HG03521 (cell line): ENCODE results near the gene KIF18A.
"Not testable (repeated sequence)": the region's sequence is repeated elsewhere in the genome, so short reads cannot be mapped to it uniquely, and the experiment has no call there.

ENCODE experiments used
- ATAC-seq: cut with Tn5 transposase; IDR thresholded peaks from one replicate; pipeline ENCODE4 v1.9.1; 2021; ENCODE audit warnings: mild to moderate bottlenecking, moderate library complexity; ENCODE audit not compliant: unreplicated experiment

KIF18A gene

DNA sequence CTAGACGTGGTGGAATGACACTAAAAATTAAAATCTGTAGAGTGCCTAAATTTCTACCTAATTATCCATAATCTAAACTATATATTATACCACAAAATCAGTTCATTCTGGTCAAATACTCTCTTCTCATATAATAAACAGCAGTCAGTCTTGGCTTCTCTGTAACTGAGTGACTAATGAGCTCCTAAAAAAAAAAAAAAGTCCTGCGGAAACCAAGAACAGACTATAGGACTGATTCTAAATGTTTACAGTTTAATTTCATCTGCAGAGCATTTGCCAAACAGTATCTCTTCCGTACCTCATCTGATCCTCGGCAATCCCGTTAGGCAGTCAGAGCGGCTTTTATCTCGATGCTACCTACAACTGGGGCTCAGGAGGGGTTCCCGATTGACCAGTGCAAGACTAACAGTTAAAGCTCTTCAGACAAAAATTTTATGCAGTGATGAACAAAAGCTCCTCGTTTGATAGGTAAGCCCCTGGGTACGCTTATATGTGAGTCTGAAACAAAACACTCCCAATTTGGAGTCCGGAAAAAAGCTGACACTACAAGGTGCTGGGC lies 686 bp downstream of the KIF18A start:
- no peak for ATAC-seq

GRCh38 chr11:28106353-28107043 lies 1.5 kb downstream of the KIF18A start:
- no peak for ATAC-seq

- ATAC-seq: no peak
Measured at GRCh38 chr11:28105869-28106268, 2.1 kb downstream of the KIF18A start.

- no peak for ATAC-seq
Measured at GRCh38 chr11:28104984-28105383, 3.0 kb downstream of the KIF18A start.

DNA sequence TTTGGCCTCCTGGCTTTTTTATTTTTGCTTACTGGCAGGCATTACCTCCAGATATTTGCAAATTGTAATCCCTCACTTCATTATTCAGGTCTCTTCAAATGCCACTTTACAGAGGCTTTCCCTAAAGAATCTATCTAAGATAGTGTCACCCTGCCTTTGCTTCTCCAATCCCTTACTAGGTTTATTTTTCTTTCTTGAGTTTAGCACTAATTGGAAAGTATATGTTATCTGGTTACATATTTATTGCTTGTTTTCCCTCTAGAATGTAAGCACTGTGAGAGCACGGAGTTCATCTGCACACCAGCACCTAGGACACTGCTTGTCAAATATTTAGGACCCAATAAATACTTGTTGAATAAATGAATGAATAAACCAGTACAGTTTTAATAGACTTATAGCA lies 3.5 kb downstream of the KIF18A start:
- no peak for ATAC-seq

GRCh38 chr11:28102300-28102699 lies 5.7 kb downstream of the KIF18A start:
- ATAC-seq: not testable (repeated sequence)

GRCh38 chr11:28100665-28101064 lies 7.3 kb downstream of the KIF18A start:
- no peak for ATAC-seq

GRCh38 chr11:28099715-28100114 lies 8.2 kb downstream of the KIF18A start:
- no peak for ATAC-seq

- ATAC-seq: no peak
Measured at GRCh38 chr11:28098257-28098656, 9.7 kb downstream of the KIF18A start.

GRCh38 chr11:28092786-28093185 lies 15.2 kb downstream of the KIF18A start:
- ATAC-seq: no peak

DNA sequence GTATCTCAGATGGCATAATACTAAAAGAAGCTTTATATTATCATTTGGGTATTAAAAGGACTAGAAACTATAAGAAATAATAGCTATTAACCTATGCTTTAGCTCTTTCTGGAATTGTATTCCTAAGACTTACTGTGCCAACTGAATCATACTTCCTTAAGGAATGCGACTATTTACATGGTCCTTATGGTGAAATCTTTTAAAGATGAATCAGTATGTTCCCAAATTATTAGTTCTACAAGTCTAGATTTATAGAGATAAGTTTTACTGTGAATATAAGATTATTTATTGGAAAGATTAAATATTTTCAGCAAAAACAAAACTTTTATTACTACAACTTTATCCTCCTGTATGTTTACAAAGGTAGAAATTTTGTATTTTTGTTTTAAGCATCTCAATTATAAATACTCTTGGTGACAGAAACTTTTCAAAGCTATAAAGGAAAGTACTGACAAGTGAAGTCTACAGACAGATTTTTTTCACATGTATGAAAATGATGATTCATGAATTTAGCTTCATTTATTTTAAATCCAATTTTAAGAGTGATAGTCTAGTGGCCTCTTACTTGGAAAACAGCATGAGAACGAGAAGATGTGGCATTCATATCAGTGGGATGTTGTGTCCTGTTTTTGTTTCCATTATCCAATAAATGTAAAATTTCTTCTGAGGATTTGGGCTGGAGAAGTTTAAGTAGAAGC lies 17.8 kb downstream of the KIF18A start:
- ATAC-seq: no peak

DNA sequence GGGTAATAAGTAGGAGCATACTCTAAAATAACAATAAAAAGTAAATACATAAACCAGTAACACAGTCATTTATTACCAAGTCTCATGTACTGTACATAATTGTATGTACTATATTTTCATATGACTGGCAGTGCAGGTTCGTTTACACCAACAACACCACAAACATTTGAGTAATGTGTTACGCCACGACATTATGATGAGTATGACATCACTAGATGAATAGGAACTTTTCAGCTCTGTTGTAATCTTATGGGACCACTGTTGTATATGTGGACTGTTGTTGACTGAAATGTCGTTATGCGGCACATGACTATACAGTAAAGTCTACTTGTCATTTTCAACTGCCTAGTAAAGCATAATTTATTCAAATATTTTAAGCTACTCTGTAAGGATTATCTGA lies 18.6 kb downstream of the KIF18A start:
- ATAC-seq: no peak

DNA sequence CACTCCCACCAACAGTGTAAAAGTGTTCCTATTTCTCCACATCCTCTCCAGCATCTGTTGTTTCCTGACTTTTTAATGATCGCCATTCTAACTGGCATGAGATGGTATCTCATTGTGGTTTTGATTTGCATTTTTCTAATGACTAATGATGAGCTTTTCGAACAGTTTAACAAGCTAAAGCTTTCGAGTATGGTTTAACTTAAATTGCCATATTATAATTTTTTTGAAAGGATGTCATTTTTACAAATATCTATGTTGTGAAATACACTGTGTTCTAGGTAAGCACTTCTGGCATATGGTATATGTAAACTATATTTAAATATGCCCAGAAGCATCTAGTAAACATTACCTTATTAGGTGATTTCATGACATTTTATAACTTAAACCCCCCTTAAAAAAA lies 20.3 kb downstream of the KIF18A start:
- not testable (repeated sequence) for ATAC-seq

GRCh38 chr11:28087192-28087591 lies 20.8 kb downstream of the KIF18A start:
- ATAC-seq: not testable (repeated sequence)

DNA sequence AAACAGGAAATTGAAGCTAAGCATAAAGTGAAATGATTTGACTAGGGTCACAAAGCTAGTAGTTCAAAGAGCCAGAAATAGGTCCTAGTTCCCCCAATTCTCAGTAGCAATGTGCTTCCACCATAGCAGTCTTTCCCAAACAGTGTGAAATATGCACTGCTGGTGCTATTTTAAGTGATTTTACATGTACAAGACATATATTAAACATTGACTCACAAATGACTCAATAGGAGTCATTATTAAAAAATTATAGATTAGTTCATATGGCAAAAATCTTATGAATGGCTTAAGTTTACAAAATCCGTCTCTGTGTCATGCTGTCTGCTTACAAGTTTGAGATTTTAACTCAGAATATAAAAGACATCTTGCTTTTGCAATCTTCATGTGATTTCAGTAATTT lies 21.4 kb downstream of the KIF18A start:
- no peak for ATAC-seq

- ATAC-seq: no peak
Measured at GRCh38 chr11:28083118-28083517, 24.8 kb downstream of the KIF18A start.

DNA sequence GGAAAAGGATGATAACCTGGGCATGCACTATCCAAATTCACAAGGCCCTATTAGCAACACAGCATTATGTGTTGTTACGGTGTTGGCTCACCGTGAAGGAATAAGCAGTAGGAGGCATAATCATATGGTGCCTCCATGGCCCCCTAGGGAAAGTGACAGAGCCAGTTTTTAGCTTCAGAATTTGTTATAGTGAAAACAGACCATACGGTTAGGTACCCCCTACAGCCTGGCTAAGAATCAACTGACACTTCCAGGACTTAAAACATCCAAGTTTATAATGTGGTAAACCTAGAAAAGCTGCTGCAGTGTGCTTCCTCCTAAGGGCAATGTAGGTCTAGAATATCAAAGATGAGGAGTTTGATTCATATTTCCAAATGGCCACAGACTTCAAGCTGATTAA lies 30.4 kb downstream of the KIF18A start:
- ATAC-seq: no peak

DNA sequence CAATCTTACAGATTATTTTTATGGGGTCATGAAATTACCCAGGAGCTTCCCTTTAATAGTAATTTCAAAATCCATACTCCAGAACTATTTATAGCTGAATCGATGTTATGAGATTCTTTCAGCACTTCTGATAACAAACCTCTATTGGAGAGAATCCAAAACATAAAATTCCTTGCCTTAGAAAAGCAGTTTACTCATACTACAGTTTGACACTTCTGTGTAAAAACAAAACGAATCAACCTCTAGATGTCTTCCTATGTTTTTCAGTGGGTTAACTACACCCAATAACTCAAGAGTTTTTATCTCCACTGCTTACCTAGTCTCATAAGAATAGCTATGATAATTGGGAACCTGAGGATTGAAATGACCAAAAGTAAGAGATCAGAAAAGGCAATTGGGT lies 35.6 kb downstream of the KIF18A start:
- no peak for ATAC-seq

GRCh38 chr11:28071305-28071704 lies 36.7 kb downstream of the KIF18A start:
- no peak for ATAC-seq

DNA sequence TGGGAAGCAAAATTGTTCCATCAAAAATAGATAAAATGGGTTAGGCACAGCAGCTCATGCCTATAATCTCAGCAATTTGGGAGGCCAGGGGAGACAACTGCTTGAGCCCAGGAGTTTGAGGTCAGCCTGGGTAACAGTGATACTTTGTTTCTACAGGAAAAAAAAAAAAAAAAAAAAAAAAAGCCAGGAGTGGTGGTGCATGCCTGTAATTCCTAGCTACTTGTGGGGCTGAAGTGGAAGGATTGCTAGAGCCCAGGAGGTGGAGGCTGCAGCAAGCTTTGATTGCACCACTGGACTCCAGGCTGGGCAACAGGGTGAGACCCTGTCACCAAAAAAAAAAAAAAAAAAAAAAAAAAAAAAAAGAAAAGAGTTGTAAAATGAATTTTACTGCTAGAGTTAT lies 49.6 kb downstream of the KIF18A start:
- no peak for ATAC-seq

DNA sequence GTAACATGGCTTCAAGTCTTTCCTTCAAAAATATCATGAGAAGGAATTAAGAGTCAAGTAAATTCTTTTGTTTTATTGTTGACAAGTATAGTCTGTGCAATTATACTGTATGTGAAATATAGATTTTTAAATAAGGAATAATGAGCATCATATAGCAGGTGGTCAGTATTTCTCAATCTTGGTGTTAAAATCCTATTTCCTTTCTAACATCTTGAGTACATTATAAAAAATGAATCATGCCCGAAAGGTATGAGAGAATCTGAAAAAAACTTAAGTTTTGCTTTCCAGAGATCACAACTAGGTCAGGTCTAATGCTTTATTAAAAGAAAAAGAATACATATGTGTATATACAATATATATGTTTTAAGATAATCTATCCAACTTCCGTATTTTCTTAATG lies 53.1 kb downstream of the KIF18A start:
- ATAC-seq: no peak
